BJ (cell line): ENCODE data around the gene MYOF. TPM values are rescaled to one million over a fixed set of nuclear protein-coding genes. Genes with fewer than 3 reads are reported as not detected.

Experiments used
- CTCF ChIA-PET: fragments of 350-600 bp; formaldehyde crosslinking; extraction: SDS; loops from one replicate; lab custom pipeline; 2021; ENCODE audit warnings: antibody characterized with exemption, inconsistent platforms; lab: Yijun Ruan, JAX
- POLR2A ChIA-PET: fragments of 300-600 bp; sonication (Branson Sonifier 250); formaldehyde crosslinking; extraction: SDS; loops from one replicate; lab custom pipeline; 2021; ENCODE audit warnings: antibody characterized with exemption; lab: Charles Lee
- DNase-seq: peaks from one replicate; pipeline ENCODE4 v3.0.0-alpha.2; 2011; ENCODE audit warnings: low read depth
- H3K27me3 ChIP-seq: 2 replicates; pipeline ENCODE4 v1.6.0; 2011; ENCODE audit warnings: low read length; ENCODE audit not compliant: control insufficient read depth, insufficient read depth
- H3K36me3 ChIP-seq: 2 replicates; pipeline ENCODE4 v1.5.1; 2011; ENCODE audit warnings: low read length; ENCODE audit not compliant: control insufficient read depth, insufficient read depth
- H3K4me3 ChIP-seq: 2 replicates; pipeline ENCODE4 v1.5.1; 2011; ENCODE audit warnings: low read depth, mild to moderate bottlenecking, control low read depth, low read length
- CTCF ChIP-seq: IDR thresholded peaks from 2 replicates; pipeline ENCODE4 v1.5.1; 2011; ENCODE audit warnings: low read depth, mild to moderate bottlenecking, control low read depth, inconsistent platforms, low read length, moderate library complexity; ENCODE audit not compliant: insufficient read depth
- polyA plus RNA-seq: library from polyadenylated mRNA; depleted of rRNA; stranded (reverse); fragments of >200 nt; gene quantifications from 2 replicates; pipeline ENCODE4 v1.2.3, GENCODE V29; 2011

The MYOF gene
- polyA plus RNA-seq, 1 experiment, result 355 TPM

- POLR2A ChIA-PET, result interaction anchor here (0.6 to 0.9 kb wide), 3 partner anchors 18 to 80 kb away, joined by 3 to 4 read pairs (median 3); partner anchors contain the start of gene MYOF
- CTCF ChIA-PET, result interaction anchor here (0.6 to 3.3 kb wide), 6 partner anchors 9 to 87 kb away, joined by 3 to 20 read pairs (median 4); partner anchors contain the start of gene MYOF
These were observed 18.2 kb downstream of the MYOF start for GRCh38 chr10:93463723-93464476.

GRCh38 chr10:93462881-93463280 is 19.3 kb downstream of the MYOF start:
- POLR2A ChIA-PET, result interaction anchor here (0.9 kb wide), 1 partner anchor 11 kb away, joined by 9 read pairs; no protein-coding TSS in a partner anchor
- no peaks in the 10 kb centered on the region for H3K27me3 ChIP-seq
- no peak for TF ChIP-seq CTCF
- no peak for DNase-seq
- peaks cover 4% of the 10 kb centered on the region; the same call in 1 of the 2 replicates for H3K36me3 ChIP-seq
- CTCF ChIA-PET, result interaction anchor here (2.5 kb wide), 1 partner anchor 86 kb away, joined by 12 read pairs; no protein-coding TSS in a partner anchor
- no peak overlapping the region for H3K4me3 ChIP-seq

More at GRCh38 chr10:93463723-93464476, 18.2 kb downstream of the MYOF start:
- DNase-seq, result no peak
- Histone ChIP-seq H3K36me3 (peaks cover 4% of the 10 kb centered on the region; the same call in 1 of the 2 replicates), H3K27me3 (no peaks in the 10 kb centered on the region), H3K4me3 (no peak overlapping the region)
- TF ChIP-seq CTCF, result no peak

- POLR2A ChIA-PET, result interaction anchor here (0.9 kb wide), 1 partner anchor 12 kb away, joined by 9 read pairs; no protein-coding TSS in a partner anchor
- Histone ChIP-seq H3K27me3 (no peaks in the 10 kb centered on the region), H3K36me3 (peaks cover 4% of the 10 kb centered on the region; the same call in 1 of the 2 replicates), H3K4me3 (no peak overlapping the region)
- no peak for DNase-seq
- no peak for TF ChIP-seq CTCF
- CTCF ChIA-PET, result interaction anchor here (1.1 to 2.5 kb wide), 3 partner anchors 16 to 86 kb away, joined by 3 to 12 read pairs (median 4); no protein-coding TSS in a partner anchor
These were observed 19.8 kb downstream of the MYOF start for GRCh38 chr10:93462371-93462770.

GRCh38 chr10:93461807-93462178 is 20.3 kb downstream of the MYOF start:
- POLR2A ChIA-PET, result interaction anchor here (0.7 to 1.1 kb wide), 3 partner anchors 12 to 21 kb away, joined by 9 to 28 read pairs (median 9); no protein-coding TSS in a partner anchor
- Histone ChIP-seq H3K27me3 (no peaks in the 10 kb centered on the region), H3K36me3 (peaks cover 5% of the 10 kb centered on the region; the same call in 1 of the 2 replicates), H3K4me3 (no peak overlapping the region)
- CTCF ChIA-PET, result interaction anchor here (0.9 to 1.4 kb wide), 5 partner anchors 10 to 24 kb away, joined by 3 to 8 read pairs (median 4); partner anchors contain the start of gene MYOF
- TF ChIP-seq CTCF, result no peak
- DNase-seq, result no peak
